Stimulated activated CD4-positive, alpha-beta T cell treated with anti-CD3 and anti-CD28 coated beads, Interleukin-4, amount 100 ng/mL, for 1 hour (primary cell): ENCODE results near the gene CDKAL1.
"Not testable (repeated sequence)": the region's sequence is repeated elsewhere in the genome, so short reads cannot be mapped to it uniquely, and the experiment has no call there.

Experiments
- DNase-seq: peaks from one replicate; pipeline ENCODE4 v3.0.0-alpha.2; 2020

The CDKAL1 gene

GRCh38 chr6:21049148-21049547 is 514.9 kb downstream of the CDKAL1 start:
- no peak for DNase-seq

DNA sequence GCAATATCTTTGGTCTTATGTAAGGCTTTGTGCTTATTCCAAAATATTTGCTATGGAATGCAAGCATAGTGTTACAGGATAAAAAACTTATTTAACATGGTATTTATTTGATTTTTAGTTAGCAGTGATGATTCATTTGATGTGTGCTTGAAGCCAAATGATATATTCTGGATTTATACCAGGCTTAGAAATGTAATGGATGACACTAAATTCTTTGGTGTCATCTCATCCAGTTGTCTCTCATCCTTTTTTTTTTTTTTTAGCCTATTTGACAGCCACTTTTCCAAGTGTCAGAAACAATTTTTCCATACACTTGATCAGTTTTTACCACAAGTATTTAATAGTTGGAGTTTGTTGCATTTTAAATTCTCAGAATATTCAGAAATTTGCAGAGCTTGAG is 515.3 kb downstream of the CDKAL1 start:
- DNase-seq: no peak

- DNase-seq: no peak
Measured at GRCh38 chr6:21050935-21051334, 516.7 kb downstream of the CDKAL1 start.

DNA sequence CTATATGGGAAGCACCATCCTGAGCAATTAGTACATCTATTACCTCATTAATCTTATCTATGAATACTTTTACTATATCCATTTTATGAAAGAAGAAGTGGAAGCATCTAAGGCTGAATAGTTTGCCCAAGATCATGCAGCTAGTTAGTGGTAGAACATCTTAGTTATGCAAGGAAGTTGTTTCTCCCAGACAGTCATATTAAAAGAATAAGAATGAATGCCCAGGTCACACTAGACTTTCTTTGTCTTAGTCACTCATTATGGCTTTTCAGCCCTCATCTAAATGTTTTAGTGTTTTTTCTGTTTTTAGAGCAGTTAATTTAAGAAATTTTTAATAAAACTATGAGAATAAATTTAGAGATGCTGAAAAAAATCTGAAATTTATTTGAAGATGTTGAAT is 517.5 kb downstream of the CDKAL1 start:
- DNase-seq: no peak

DNA sequence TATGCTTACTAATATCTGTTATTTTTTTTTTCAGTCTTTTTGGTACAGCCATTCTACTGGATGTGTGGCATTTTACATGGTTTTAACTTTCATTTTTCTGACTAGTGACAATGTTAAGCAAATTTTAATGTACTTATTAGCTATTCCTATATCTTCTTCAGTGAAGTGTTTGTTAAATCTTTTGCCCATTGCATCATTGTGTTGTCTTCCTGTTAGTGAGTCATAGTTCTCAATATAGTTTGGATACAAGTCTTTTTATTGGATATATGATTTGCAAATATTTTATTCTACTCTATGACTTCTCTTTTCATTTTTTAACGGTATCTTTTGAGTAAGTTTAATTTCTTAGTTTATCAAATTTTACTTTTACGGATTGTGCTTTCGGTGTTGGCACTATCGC is 519.4 kb downstream of the CDKAL1 start:
- no peak for DNase-seq

DNA sequence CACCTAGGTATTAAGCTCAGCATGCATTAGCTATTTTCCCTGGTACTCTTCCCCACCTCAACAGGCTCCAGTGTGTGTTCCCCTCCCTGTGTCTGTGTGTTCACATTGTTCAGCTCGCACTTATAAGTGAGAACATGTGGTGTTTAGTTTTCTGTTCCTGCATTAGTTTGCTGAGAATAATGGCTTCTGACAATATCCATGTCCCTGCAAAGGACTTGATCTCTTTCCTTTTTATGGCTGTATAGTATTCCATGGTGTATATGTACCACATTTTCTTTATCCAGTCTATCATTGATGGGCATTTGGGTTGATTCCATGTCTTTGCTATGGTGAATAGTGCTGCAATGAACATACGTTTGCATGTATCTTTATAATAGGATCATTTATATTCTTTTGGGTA is 521.2 kb downstream of the CDKAL1 start:
- DNase-seq: not testable (repeated sequence)

- DNase-seq: no peak
Measured at GRCh38 chr6:21061892-21062291, 527.6 kb downstream of the CDKAL1 start.

- no peak for DNase-seq
Measured at GRCh38 chr6:21064756-21065340, 530.6 kb downstream of the CDKAL1 start.

- no peak for DNase-seq
Measured at GRCh38 chr6:21067521-21067920, 533.3 kb downstream of the CDKAL1 start.

DNA sequence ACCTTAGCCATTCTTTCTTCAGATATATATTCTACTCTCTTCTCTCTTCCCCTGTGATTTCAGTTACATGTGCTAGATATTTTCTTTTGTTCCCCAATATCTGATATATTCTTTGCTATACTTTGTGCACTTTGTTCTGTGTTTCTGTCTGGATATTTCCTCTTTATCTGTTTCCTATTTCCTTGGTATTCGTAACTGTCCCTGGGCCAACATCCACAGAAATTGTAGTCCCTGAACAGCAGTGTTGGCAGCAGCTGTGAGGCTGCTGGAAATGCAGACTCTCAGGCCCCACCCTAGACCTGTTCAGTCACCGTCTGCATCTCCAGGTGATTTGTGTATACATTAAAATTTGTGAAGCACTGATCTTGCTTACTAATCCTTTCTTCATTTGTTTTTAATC is 536.4 kb downstream of the CDKAL1 start:
- DNase-seq: no peak

GRCh38 chr6:21071780-21072468 is 537.7 kb downstream of the CDKAL1 start:
- DNase-seq: no peak

- DNase-seq: no peak
Measured at GRCh38 chr6:21073318-21073839, 539.1 kb downstream of the CDKAL1 start.

DNA sequence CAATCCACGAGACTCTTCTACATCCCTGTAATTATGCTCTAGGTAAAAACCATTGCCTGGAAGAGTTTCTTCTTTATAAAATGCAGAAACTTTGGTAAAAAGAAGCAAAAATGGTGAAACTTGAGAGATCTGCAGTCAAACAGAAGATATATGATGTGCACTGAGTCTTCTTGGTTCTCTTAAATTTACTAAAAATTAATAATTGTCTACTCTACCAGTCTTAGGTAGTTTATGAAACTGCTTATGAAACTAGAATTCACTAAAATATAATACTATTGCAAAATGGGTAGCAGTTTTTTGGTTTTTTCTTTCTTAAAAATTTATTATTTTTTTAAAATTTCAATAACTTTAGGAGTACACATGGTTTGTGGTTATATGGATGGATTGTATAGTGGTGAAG is 540.2 kb downstream of the CDKAL1 start:
- DNase-seq: no peak

DNA sequence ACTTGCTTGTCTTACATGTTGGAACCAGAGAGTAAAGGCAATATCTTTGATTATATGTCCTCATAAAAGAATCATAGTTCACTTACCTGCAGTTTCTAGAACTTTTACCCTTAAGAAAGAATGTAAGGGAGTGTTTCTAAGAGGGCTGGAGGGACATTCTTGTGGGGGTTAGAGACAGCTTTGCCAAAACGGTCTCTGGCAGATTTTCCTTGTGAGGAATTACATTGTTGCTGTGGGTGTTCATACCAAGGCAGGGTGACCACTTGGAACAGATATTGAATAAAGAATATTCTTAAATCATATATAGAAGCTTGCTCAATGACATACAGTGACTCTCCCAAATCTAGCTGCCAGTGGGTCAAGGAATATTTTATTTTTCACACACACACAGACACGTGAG is 541.7 kb downstream of the CDKAL1 start:
- DNase-seq: no peak

DNA sequence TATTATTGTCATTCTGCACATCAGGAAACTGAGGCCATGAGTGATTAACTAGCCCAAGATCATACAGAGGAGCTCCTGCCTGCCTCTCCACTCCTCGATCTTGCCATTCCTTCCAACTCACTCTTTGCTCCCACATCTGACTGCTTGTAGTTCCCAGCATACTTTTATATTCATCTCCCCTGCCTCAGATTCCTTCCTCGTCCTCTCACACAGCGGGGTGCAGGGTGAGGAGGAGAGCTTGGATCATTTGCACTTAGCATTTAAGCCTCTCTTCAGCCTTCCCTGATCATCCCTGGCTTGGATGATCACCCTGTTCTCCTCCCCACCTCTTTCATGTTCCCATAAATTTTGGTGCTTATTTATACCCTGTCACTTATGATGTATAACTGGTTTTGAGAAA is 544.2 kb downstream of the CDKAL1 start:
- no peak for DNase-seq

DNA sequence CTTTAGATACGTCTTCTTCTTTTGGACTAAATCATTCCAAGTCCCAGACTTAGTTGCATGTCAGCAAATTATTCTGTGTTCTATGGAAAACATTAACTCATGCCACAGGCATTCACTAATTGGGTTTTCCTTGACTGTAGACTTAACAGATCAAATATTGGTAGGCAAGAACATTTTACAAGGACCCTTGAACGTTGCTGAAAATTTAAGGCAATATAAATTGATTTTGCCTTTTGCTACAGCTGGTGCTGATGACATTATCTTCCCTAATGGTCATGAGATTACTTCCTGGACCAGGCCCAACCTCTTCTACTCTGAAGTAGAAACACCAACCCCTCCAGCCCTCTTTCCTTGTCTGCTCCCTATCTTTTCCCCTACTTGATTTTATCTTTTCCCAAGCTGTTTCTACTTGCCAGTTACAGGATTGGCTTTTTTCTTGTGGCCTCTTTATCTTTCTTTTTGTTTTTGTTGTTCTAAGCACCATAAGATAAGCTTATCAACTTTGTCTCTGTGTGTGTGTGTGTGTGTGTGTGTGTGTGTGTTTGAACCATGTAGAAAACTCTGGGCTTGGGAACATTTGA is 545.3 kb downstream of the CDKAL1 start:
- no peak for DNase-seq

DNA sequence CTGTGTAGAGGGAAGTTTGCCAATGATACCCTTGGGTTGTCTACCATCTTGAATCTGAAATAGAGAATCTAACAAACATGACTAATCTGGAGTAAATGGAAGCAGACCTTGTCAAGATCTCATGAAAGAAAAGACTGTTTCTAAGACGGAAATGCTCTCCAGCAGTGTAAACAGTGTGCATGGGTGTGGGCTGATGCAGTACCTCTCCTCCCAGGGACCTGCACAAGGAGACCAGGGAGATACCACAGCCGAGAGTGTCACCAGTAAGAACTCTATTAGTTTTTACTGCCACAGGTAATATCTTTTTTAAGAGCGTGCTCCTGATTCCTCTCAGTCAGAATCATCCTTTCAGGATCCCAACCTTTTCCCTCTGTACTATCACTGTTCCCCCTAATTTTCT is 546.0 kb downstream of the CDKAL1 start:
- DNase-seq: no peak

GRCh38 chr6:21082091-21082490 is 547.8 kb downstream of the CDKAL1 start:
- DNase-seq: no peak

DNA sequence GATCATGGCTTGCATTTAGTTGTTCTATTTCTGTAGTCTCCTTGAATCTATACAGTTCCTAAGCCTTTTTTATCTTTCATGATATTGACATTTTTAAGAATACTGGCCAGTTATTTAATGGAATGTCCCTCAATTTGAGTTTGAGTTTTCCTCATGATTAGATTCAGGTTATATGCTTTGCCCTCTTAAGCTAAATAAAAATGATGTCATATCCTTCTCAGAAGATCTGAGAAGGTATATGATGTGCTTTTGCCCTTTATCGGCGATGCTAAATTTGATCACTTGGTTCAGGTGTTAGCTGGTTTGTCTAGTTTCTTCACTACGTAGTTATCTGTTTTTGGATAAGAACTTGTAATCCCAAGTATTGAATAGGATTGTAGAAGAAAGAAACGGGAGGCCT is 549.5 kb downstream of the CDKAL1 start:
- DNase-seq: no peak

- DNase-seq: no peak
Measured at GRCh38 chr6:21084656-21085055, 550.4 kb downstream of the CDKAL1 start.

DNA sequence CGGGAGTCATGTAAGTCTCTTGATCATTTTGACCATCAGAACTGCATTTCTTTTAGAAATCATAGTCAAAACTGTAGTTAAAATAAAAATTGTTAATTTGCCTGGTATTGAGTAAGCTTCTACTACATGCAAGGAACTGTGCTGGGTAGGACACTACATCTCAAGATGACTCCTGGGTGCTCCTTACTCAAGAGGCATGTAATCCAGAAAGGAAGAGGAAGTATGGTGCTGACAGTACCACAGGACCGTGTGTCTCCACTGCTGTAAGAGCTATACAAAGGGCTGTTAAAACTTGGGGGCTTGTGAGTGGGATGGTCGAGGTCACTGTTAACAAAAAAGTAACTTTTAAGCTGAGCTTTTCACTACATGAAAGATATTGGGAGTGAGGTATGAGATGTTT is 551.0 kb downstream of the CDKAL1 start:
- DNase-seq: no peak

- no peak for DNase-seq
Measured at GRCh38 chr6:21085643-21086042, 551.4 kb downstream of the CDKAL1 start.

GRCh38 chr6:21087188-21087587 is 552.9 kb downstream of the CDKAL1 start:
- DNase-seq: no peak

GRCh38 chr6:21091411-21091810 is 557.2 kb downstream of the CDKAL1 start:
- no peak for DNase-seq
